ENCODE measurements around the gene GPM6B.
"Not testable (repeated sequence)": the region's sequence is repeated elsewhere in the genome, so short reads cannot be mapped to it uniquely, and the experiment has no call there.

Gene GPM6B

GRCh38 chrX:13733506-13733905 lies 83.4 kb downstream of the GPM6B start:
- no peak for DNase-seq (ENCODE audit: low spot score)
- Histone ChIP-seq H3K4me3 (peak overlapping the region; percentile 90), H3K27ac (peak overlapping the region; percentile 79 to 93)
- TF ChIP-seq CTCF (IDR thresholded peaks at IDR 0.05), result no peak

DNA sequence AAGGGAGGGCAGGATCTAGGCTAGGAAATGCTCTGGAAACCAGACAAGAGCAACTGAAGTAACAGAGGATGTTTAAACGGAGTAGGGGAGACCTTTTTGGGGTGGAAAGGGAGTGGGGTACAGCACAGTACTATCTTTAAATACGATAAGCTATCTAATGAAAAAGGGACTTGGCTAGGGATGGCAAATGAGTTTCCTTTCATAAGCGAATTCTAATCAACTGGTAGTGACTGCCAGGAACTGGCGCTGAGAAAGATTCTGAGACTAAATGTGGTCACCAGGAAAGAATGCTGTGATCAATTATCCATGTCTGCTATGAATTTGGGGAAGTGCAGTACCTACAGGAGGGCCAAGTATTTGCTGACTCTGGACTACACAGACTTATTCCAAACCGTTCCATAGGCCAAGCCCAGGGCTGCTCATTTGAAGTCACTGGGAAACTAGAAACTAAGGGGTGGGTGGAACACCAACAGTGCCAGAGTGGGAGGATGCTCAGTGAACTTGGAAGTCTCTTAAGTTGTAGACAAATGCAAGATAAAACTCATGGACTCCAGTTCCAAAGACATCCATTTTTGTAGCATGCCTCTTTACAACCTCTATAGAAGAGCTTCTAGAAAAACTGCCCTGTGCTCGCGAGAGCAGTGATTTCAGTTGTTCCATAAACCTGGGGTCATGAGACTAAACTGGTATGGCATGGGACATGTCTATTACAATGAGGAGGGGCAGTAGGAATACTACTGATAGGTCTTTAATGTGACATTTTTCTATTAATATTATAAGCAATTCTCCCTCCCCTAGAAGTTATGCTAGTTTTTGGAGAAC lies 84.4 kb downstream of the GPM6B start:
- DNase-seq (ENCODE audit: low spot score), result no peak
- no peak for TF ChIP-seq CTCF (IDR thresholded peaks at IDR 0.05)
- peak overlapping the region; percentile 0 for H3K4me3 ChIP-seq
- peak overlapping the region in 1 of 2 donors; percentile 6 for H3K27ac ChIP-seq

DNA sequence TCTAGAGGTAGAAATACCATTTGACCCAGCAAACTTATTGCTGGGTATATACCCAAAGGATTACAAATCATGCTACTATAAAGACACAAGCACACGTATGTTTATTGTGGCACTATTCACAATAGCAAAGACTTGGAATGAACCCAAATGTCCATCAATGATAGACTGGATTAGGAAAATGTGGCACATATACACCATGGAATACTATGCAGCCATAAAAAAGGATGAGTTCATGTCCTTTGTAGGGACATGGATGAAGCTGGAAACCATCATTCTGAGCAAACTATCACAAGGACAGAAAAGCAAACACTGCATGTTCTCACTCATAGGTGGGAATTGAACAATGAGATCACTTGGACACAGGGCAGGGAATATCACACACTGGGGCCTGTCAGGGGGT lies 86.4 kb downstream of the GPM6B start:
- not testable (repeated sequence) for DNase-seq (ENCODE audit: low spot score); H3K27ac ChIP-seq; H3K4me3 ChIP-seq

GRCh38 chrX:13726583-13726982 lies 90.3 kb downstream of the GPM6B start:
- not testable (repeated sequence) for DNase-seq (ENCODE audit: low spot score); H3K4me3 ChIP-seq; H3K27ac ChIP-seq

- not testable (repeated sequence) for DNase-seq (ENCODE audit: low spot score); H3K4me3 ChIP-seq; H3K27ac ChIP-seq
Measured at GRCh38 chrX:13724878-13725277, 92.0 kb downstream of the GPM6B start.

DNA sequence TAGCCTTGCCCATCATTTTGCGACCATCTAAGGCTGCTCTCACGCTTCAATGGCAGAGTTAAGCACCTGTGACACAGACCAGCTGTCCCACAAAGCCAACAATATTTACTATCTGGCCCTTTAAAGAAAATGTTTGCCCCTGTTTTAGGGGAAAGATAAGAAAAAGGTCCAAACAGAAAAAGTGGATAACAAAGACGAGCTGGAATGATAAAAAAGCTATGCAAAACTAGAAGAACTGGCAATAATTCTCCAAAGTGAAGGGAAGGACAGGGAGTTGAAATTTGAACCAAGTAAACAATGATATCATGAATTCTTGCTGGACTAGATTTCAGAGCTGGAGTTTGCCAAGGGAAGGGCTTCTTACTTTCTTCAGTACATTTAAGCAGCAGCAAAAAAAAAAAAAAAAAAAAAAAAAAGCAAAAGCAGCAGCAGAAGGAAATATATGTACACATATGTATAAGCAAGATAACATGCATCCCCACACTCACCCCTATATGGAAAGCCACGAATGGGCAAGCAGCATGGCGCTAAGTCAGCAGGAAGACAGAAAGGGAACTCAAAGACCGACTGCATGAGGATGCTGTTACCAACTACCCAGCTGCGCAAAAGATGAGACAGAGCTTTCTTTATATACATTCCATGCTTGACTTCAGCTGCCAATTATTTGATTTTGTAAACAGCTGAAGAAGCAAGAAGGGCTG lies 94.9 kb downstream of the GPM6B start:
- Histone ChIP-seq H3K4me3 (no peak overlapping the region), H3K27ac (peak overlapping the region in 1 of 2 donors; percentile 18)
- DNase-seq (ENCODE audit: low spot score), result no peak
- TF ChIP-seq CTCF (IDR thresholded peaks at IDR 0.05), result no peak

GRCh38 chrX:13721371-13721770 lies 95.5 kb downstream of the GPM6B start:
- no peak for DNase-seq (ENCODE audit: low spot score)
- H3K27ac ChIP-seq, result peak overlapping the region in 1 of 2 donors; percentile 18
- no peak for TF ChIP-seq CTCF (IDR thresholded peaks at IDR 0.05)
- no peak overlapping the region for H3K4me3 ChIP-seq
